ENCODE measurements around the gene SCARF2. TPM values are rescaled to one million over a fixed set of nuclear protein-coding genes. Genes with fewer than 3 reads are reported as not detected.

Gene SCARF2
- total and polyA plus RNA-seq, 8 donors = 0.89 to 42.9 (median 3.9) TPM

Small RNA genes lying within 50 kb of the gene (small RNA-seq; reads per million reads assigned to genes)
- gene RF00019 = 0 reads per million in 4 donors
- gene RN7SL812P = 0 reads per million in 4 donors
- gene RNU6-225P = 0 reads per million in 4 donors
- gene RNY1P9 = 0 reads per million in 4 donors

Other genes with a start within 250 kb of the SCARF2 start
- gene RTN4R, start 169.5 kb downstream of the SCARF2 start, total RNA-seq = 1 to 10 TPM in 1 of 5 donors, under 1 TPM in 1, not detected in 3; 0.92 to 1.7 TPM
- 1 to 10 TPM; 1.4 to 2.2 (median 2.0) TPM for gene RTN4R, start 169.5 kb downstream of the SCARF2 start, polyA plus RNA-seq
- gene DGCR6L, start 117.8 kb downstream of the SCARF2 start, total RNA-seq = 100 to 1,000 TPM in 1 of 5 donors, 10 to 100 TPM in 4; 21.4 to 148 (median 46.1) TPM
- 10 to 100 TPM; 81.5 to 88.3 (median 83.3) TPM for gene DGCR6L, start 117.8 kb downstream of the SCARF2 start, polyA plus RNA-seq
- gene ZNF74, start 43.7 kb downstream of the SCARF2 start, total RNA-seq = 10 to 100 TPM in 4 of 5 donors, 1 to 10 TPM in 1; 5.9 to 29.9 (median 13.2) TPM
- gene ZNF74, start 43.7 kb downstream of the SCARF2 start, polyA plus RNA-seq = 1 to 10 TPM; 3.1 to 5.5 (median 4.1) TPM
- gene KLHL22, start 58.0 kb upstream of the SCARF2 start, total RNA-seq = 10 to 100 TPM in 4 of 5 donors, 1 to 10 TPM in 1; 7.0 to 26.5 (median 22.8) TPM
- gene KLHL22, start 58.0 kb upstream of the SCARF2 start, polyA plus RNA-seq = 10 to 100 TPM in 2 of 3 donors, 1 to 10 TPM in 1; 7.0 to 10.8 (median 10.2) TPM
- 100 to 1,000 TPM in 3 of 5 donors, 10 to 100 TPM in 2; 28.3 to 289 (median 135) TPM for gene MED15, start 69.8 kb upstream of the SCARF2 start, total RNA-seq
- gene MED15, start 69.8 kb upstream of the SCARF2 start, polyA plus RNA-seq = 10 to 100 TPM; 29.3 to 41.9 (median 39.3) TPM

All from stomach (tissue), 8 donors.